Hepatocyte (in vitro differentiated cells): Measurements from ENCODE around the gene DGCR2.

Source experiments
- CTCF ChIP-seq: fragments of 200-600 bp; sonication (generic); IDR thresholded peaks from 2 replicates; pipeline ENCODE4 v1.5.1; 2016; ENCODE audit warnings: antibody characterized with exemption, mild to moderate bottlenecking; ENCODE audit not compliant: poor library complexity
- EZH2 ChIP-seq: fragments of 200-600 bp; sonication (generic); IDR thresholded peaks from 2 replicates; pipeline ENCODE4 v1.6.1; 2016; ENCODE audit warnings: antibody characterized with exemption, mild to moderate bottlenecking, borderline replicate concordance

DNA sequence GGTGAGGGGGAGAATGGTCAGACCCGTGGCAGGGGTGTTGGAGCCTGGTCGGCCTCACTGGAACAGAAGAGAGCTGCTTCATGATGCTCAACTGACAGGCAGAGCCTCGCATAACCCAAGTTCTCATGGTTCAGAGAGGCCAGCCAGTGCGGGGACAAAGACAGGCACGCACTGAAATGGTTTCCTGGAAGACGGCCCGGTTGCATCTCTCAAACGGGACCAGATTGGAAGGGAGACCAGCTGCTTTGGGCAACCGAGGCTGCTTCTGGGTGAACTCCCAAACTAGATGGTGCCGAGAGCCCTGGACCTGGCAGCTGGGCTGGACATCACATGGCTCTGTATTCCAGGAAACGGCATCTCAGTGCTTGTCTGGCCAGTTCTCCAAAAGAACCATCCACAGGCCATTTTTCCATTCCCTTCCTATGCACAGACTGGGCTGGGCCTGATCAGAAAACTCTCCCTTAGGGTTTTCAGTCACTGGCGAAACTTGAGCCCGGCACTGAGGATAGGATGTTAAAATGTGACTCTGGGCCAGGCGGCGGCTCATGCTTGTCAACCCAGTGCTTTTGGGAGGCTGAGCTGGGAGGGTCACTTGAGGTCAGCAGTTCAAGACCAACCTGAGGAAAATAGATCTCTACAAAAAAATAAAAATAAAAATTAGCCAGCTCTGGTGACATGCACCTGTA, 106.0 kb downstream of the DGCR2 start:
- TF ChIP-seq CTCF (no peak), EZH2 (no peak)
